Ovary (tissue), 9 donors: ENCODE measurements around the gene CAVIN1. TPM values are rescaled to one million over a fixed set of nuclear protein-coding genes. Genes with fewer than 3 reads are reported as not detected.
"Not testable (repeated sequence)": the region's sequence is repeated elsewhere in the genome, so short reads cannot be mapped to it uniquely, and the experiment has no call there.

Experiments
- DNase-seq, 5 donors: peaks; one replicate each; pipeline ENCODE4 v3.0.0-alpha.2; 2019 to 2020
- H3K27ac ChIP-seq, 2 donors: fragments of 200-600 bp; one replicate each; pipeline versions ENCODE4 v1.5.1 to v1.8.0; 2019 to 2022
- H3K27me3 ChIP-seq: fragments of 200-600 bp; one replicate; pipeline ENCODE4 v1.8.0; 2022
- H3K36me3 ChIP-seq: fragments of 200-600 bp; sonication (generic); one replicate; pipeline ENCODE4 v1.5.1; 2019
- H3K4me1 ChIP-seq: one replicate; pipeline ENCODE4 v1.8.1; 2013; ENCODE audit warnings: mild to moderate bottlenecking, moderate library complexity; ENCODE audit not compliant: insufficient read depth
- H3K4me3 ChIP-seq: fragments of 200-600 bp; sonication (generic); one replicate; pipeline ENCODE4 v1.5.1; 2017
- H3K9me3 ChIP-seq, 2 donors: fragments of 200-600 bp in 1 of 2; sonication (generic) in 1 of 2; one replicate each; pipeline versions ENCODE4 v1.5.1 to v1.8.1; 2013 to 2019; ENCODE audit warnings: mild to moderate bottlenecking in 1 of 2, moderate library complexity in 1 of 2
- EP300 ChIP-seq: sonication (generic); formaldehyde crosslinking; IDR thresholded peaks from one replicate; pipeline ENCODE4 v1.6.1; 2017; ENCODE audit warnings: antibody characterized with exemption
- POLR2A ChIP-seq: fragments of 450-650 bp; IDR thresholded peaks from one replicate; pipeline ENCODE4 v1.6.1; 2017; ENCODE audit warnings: antibody characterized with exemption, mild to moderate bottlenecking, moderate library complexity
- WGBS, 3 donors: extraction: QIAGEN DNeasy Blood & Tissue Kit in 1 of 3; methylation state at CpG; one replicate each; pipeline versions ENCODE4 v1.1.5 to v1.1.7; 2013 to 2017; 5-methylcytosine and 5-hydroxymethylcytosine counted together
- intact Hi-C, 4 donors: fragments of 100-400 bp; cut with DNase I; formaldehyde crosslinking; loops; one replicate each; pipeline versions ENCODE4 v1.11.0 to v1.15.1; 2022 to 2023
- polyA plus RNA-seq, 2 donors: library from polyadenylated mRNA; stranded (reverse); fragments of 200-250 nt in 1 of 2; fragments of 350-450 nt in 1 of 2; fragmentation: Illumina TruSeq in 1 of 2; extraction: RNeasy Lipid Tissue Mini Kit (QIAGEN cat#74804) in 1 of 2; gene quantifications; one replicate each; pipeline ENCODE4 v1.2.3, GENCODE V29; 2013 to 2014
- total RNA-seq, 7 donors: library from RNA; depleted of rRNA in 2 of 7; stranded (reverse); fragments of >200 nt in 2 of 7; fragmentation: NEBNext Ultra II Directional in 3 of 7; extraction: Animal tissue kit (Norgen Biotek cat#: 25700) in 3 of 7; gene quantifications; one replicate each; pipeline versions ENCODE4 v1.1.0 to v1.2.4, GENCODE V29; 2016 to 2023
- TF ChIP-seq, protein P1 (sequence below), 3 donors: fragments of 450-650 bp in 2 of 3; fragments of 200-600 bp in 1 of 3; IDR thresholded peaks; one replicate each; pipeline versions ENCODE4 v1.5.1 to v1.8.0; 2016 to 2022; ENCODE audit warnings: antibody characterized with exemption in 3 of 3, mild to moderate bottlenecking in 1 of 3
- donor health status: DM: no; HTN: no; CAD: no; lungs with moderate emphysema.
- donor health status: DM: no; HTN: no; CAD: no.
- donor health status: Bipolar disorder and iron deficiency.
- donor health status: DM: yes; HTN: yes; CAD: no.
- donor health status: DM: no; HTN: no; CAD: no.
- donor health status: DM: yes; HTN: yes; CAD: no.

Gene CAVIN1
- total and polyA plus RNA-seq, 9 donors: 122 to 407 (median 254) TPM

GRCh38 chr17:42363767-42364585 is 59.1 kb downstream of the CAVIN1 start:
- Histone ChIP-seq H3K9me3 (no peaks in the 10 kb centered on the region), H3K36me3 (no peaks in the 10 kb centered on the region), H3K4me3 (no peak overlapping the region), H3K4me1 (peaks cover 17% of the 10 kb centered on the region), H3K27ac (no peak overlapping the region), H3K27me3 (no peaks in the 10 kb centered on the region)
- TF ChIP-seq EP300 (no peak), POLR2A (no peak)
- TF ChIP-seq, protein P1, sequence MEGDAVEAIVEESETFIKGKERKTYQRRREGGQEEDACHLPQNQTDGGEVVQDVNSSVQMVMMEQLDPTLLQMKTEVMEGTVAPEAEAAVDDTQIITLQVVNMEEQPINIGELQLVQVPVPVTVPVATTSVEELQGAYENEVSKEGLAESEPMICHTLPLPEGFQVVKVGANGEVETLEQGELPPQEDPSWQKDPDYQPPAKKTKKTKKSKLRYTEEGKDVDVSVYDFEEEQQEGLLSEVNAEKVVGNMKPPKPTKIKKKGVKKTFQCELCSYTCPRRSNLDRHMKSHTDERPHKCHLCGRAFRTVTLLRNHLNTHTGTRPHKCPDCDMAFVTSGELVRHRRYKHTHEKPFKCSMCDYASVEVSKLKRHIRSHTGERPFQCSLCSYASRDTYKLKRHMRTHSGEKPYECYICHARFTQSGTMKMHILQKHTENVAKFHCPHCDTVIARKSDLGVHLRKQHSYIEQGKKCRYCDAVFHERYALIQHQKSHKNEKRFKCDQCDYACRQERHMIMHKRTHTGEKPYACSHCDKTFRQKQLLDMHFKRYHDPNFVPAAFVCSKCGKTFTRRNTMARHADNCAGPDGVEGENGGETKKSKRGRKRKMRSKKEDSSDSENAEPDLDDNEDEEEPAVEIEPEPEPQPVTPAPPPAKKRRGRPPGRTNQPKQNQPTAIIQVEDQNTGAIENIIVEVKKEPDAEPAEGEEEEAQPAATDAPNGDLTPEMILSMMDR (IDR thresholded peaks at IDR 0.05): no peak
- intact Hi-C loops: no loop called here
- 52 to 66% (median 54%) methylated on average over 7 of the region's 7 CpGs for WGBS, 3 donors
- DNase-seq: no peak

DNA sequence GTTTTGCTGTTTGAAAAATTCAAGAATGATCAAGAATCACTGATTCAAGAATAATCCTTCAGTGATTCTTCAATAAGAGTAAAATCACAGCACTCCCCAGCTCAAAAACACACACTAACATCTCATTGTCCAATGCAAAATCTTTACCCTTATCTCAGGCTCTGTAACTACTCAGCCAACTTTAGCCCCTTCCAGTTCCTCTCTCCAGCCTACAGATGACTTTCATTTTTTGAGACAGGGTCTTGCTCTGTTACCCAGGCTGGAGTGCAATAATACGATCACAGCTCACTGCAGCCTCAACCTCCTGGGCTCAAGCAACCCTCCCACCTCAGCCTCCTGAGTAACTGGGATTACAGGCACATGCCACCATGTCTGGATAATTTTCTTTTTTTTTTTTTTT is 59.8 kb downstream of the CAVIN1 start:
- H3K27ac ChIP-seq: no peak overlapping the region
- DNase-seq: no peak
- intact Hi-C loops: no loop called here
- 86 to 95% (median 91%) methylated on average over 1 of the region's 1 CpG for WGBS, 3 donors
- peaks cover 16% of the 10 kb centered on the region for H3K4me1 ChIP-seq
- H3K4me3 ChIP-seq: no peak overlapping the region
- H3K36me3 ChIP-seq: no peaks in the 10 kb centered on the region
- TF ChIP-seq POLR2A: no peak
- TF ChIP-seq, protein P1 (IDR thresholded peaks at IDR 0.05): no peak
- no peak for TF ChIP-seq EP300
- no peaks in the 10 kb centered on the region for H3K9me3 ChIP-seq
- H3K27me3 ChIP-seq: no peaks in the 10 kb centered on the region

GRCh38 chr17:42362245-42362961 is 60.7 kb downstream of the CAVIN1 start:
- TF ChIP-seq EP300: no peak
- TF ChIP-seq, protein P1 (IDR thresholded peaks at IDR 0.05): no peak
- TF ChIP-seq POLR2A: no peak
- Histone ChIP-seq H3K27me3 (no peaks in the 10 kb centered on the region), H3K4me3 (no peak overlapping the region), H3K27ac (no peak overlapping the region), H3K36me3 (no peaks in the 10 kb centered on the region), H3K9me3 (no peaks in the 10 kb centered on the region), H3K4me1 (peaks cover 16% of the 10 kb centered on the region)
- DNase-seq: no peak
- 86 to 90% (median 89%) methylated on average over 7 of the region's 7 CpGs for WGBS, 3 donors
- intact Hi-C loops: no loop called here

DNA sequence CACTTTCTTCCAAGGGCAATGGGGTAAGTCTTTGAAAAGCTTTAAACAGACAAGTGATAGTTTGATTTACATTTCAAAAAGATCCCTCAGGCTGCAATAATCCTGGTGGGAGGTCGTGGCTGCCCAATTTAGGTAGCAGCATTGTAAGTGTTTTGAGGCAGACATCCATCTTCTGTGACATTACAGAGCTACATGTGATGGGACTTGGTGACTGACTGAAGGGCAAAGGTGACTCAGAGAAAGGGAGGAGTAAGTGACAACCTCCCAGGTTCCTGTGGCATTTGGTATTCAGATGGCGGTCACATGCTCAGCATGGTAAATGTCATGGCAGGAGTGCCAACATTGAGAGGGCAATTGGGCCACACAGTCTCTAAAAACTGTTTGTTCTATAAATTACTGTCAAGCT is 61.3 kb downstream of the CAVIN1 start:
- no peak overlapping the region for H3K27ac ChIP-seq
- no peak for TF ChIP-seq EP300
- TF ChIP-seq, protein P1 (IDR thresholded peaks at IDR 0.05): no peak
- TF ChIP-seq POLR2A: no peak
- WGBS, 3 donors: 54 to 60% (median 57%) methylated on average over 2 of the region's 2 CpGs
- no peak overlapping the region for H3K4me3 ChIP-seq
- H3K9me3 ChIP-seq: no peaks in the 10 kb centered on the region
- H3K36me3 ChIP-seq: no peaks in the 10 kb centered on the region
- no peaks in the 10 kb centered on the region for H3K27me3 ChIP-seq
- H3K4me1 ChIP-seq: peaks cover 15% of the 10 kb centered on the region
- no peak for DNase-seq
- intact Hi-C loops: no loop called here

DNA sequence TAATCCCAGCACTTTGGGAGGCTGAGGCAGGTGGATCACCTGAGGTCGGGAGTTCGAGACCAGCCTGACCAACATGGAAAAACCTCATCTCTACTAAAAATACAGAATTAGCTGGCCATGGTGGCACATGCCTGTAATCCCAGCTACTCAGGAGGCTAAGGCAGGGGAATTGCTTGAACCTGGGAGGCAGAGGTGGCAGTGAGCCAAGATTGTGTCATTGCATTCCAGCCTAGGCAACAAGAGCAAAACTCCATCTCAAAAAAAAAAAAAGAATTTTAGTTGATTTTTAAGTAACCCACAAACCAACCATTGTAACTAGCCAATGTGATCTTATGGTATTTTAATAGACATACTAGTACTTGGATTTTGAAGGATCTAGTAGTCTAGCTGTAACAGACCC is 62.7 kb downstream of the CAVIN1 start:
- H3K4me1 ChIP-seq: peaks cover 18% of the 10 kb centered on the region
- H3K9me3 ChIP-seq, H3K27ac ChIP-seq: not testable (repeated sequence)

More for the DNA sequence above, 62.7 kb downstream of the CAVIN1 start:
- H3K27me3 ChIP-seq, H3K4me3 ChIP-seq, intact Hi-C loops, H3K36me3 ChIP-seq: not testable (repeated sequence)
- DNase-seq: peak in 1 of 5 donors; percentile 45
- WGBS, 3 donors: 93 to 96% (median 94%) methylated on average over 2 of the region's 2 CpGs
